Ishikawa (cell line): ENCODE results near the gene BAG5.

Source experiments
- CEBPB ChIP-seq: IDR thresholded peaks from 2 replicates; pipeline ENCODE4 v1.6.1; 2012
- CREB1 ChIP-seq: IDR thresholded peaks from 2 replicates; pipeline ENCODE4 v1.6.1; 2012; ENCODE audit warnings: low read depth
- EGR1 ChIP-seq: IDR thresholded peaks from 2 replicates; pipeline ENCODE4 v1.6.1; 2012
- EP300 ChIP-seq: IDR thresholded peaks from 2 replicates; pipeline ENCODE4 v1.6.1; 2012; ENCODE audit warnings: borderline replicate concordance
- MAX ChIP-seq: IDR thresholded peaks from 2 replicates; pipeline ENCODE4 v1.6.1; 2012
- RAD21 ChIP-seq: IDR thresholded peaks from 2 replicates; pipeline ENCODE4 v1.6.1; 2012; ENCODE audit warnings: low read depth
- REST ChIP-seq: IDR thresholded peaks from 2 replicates; pipeline ENCODE4 v1.6.1; 2012; ENCODE audit warnings: low read depth, mild to moderate bottlenecking
- TAF1 ChIP-seq: IDR thresholded peaks from 2 replicates; pipeline ENCODE4 v1.6.1; 2012; ENCODE audit warnings: low read depth, mild to moderate bottlenecking
- USF1 ChIP-seq: IDR thresholded peaks from 2 replicates; pipeline ENCODE4 v1.6.1; 2012
- YY1 ChIP-seq: IDR thresholded peaks from 2 replicates; pipeline ENCODE4 v1.6.1; 2012; ENCODE audit warnings: low read depth
- ZBTB7A ChIP-seq: IDR thresholded peaks from 2 replicates; pipeline ENCODE4 v1.6.1; 2012; ENCODE audit warnings: low read depth

GRCh38 chr14:103559766-103560165, 2.7 kb downstream of the BAG5 start:
- TF ChIP-seq REST (no peak), MAX (no peak), EP300 (no peak), CREB1 (no peak), YY1 (no peak), ZBTB7A (no peak), USF1 (no peak), RAD21 (no peak), CEBPB (no peak), TAF1 (no peak), EGR1 (no peak)
